Middle frontal gyrus (tissue), 1 donor: ENCODE measurements around the gene SLC2A5.
"Not testable (repeated sequence)": the region's sequence is repeated elsewhere in the genome, so short reads cannot be mapped to it uniquely, and the experiment has no call there.

Source experiments
- DNase-seq: peaks from one replicate; pipeline ENCODE4 v3.0.0-alpha.2; 2015; ENCODE audit warnings: low spot score; ENCODE audit errors: extremely low spot score

Gene SLC2A5

DNA sequence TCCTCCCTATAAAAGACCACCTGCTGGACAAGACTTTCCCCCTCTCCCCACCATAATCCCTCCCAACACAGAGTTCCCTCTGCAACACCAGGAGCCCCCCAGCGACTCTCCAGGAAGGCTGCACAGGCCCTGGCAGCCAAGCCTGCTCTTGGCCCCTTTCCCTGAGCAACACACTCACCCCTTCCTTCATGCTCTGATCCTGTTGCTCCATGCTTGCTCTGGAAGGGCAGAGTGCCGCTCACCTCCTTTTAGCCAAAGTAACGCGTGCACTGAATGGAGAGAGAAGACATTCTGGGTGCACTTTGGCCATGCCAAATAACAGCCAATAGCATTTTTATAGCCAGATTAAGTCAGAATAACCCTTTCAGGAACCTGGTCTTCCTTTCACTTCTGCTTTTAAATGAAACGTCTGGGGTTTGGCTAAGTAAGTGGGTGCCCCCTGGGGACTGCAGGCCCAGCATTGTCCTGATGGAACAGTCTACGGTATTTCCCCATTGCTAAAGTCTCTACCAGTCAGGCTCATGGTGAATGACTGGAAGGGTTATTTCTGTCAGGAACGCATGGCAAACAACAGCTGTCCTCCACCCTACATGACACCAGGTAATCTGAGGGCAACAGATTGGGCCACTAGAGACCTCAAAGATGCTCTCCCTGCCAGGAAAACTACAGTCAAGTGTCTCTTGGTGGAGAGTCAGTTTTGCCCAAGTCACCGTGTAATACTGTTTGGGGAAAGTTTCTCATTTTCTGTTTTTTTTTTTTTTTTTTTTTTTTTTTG lies at the start of gene SLC2A5:
Gene SLC2A5, minus strand, starts transcription at position 310 of the 775 bp plus-strand sequence. Its CDS starts 99 bp downstream, at position 211.
- DNase-seq = no peak

DNA sequence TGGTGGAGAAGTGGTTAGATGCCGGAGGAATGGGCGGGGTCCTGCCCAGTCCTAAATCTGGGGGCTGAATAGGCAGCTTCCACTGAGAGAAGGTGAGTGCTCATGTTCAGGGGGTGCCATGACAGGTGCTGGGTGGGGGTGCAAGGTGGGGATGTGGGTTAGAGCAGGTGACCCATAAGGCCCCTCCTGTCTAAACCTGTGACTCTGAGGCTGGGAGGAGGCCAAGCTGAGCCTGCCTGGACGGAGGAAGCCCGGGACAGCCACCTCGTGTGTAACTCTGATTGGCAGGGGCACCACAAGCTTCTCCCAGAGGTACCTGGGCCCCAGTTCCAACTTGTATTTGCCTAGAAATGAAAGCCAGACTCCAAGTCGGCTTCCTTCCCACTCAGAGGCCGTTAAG lies 48.8 kb upstream of the SLC2A5 start:
- DNase-seq = no peak

DNA sequence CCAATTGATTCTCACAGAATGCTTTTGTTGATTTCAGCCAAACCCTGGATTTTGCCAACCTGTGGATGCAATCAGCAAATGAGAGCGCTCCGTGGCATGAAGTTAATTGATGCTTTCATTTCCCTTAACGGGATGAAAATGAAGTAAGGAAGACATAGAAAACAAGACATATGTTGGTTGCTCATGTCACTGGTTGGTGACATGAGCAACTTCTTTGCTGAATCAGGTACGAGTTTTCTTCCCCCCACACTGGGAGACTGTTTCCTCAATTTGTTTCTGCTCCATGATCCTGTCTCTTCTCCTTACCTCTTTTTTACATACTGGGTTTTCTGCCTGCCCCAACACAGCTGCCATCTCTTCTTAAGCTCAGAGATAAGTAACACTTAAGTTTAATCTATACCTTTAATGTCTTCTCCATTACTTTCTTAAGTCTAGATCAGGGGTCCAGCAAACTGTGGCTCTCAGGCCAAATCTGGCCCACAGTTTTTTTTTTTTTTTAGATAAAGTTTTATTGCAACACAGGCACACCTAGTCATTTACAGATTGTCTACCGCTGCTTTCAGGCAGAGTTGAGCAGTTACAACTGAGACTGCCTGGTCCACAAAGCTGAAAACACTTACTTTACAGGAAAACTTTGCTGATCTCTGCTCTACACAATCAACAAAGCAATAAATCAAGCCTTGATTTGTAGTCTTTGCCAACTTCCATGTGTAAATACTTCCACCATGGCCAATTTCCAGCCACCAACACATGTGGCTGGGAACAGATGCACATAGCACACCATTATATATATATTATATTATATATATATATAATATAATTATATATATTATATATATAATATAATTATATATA lies 46.1 kb upstream of the SLC2A5 start:
- DNase-seq = no peak

- DNase-seq = no peak
These were observed 43.8 kb upstream of the SLC2A5 start for GRCh38 chr1:9112961-9113880.

GRCh38 chr1:9111957-9112356 lies 42.5 kb upstream of the SLC2A5 start:
- DNase-seq = no peak

DNA sequence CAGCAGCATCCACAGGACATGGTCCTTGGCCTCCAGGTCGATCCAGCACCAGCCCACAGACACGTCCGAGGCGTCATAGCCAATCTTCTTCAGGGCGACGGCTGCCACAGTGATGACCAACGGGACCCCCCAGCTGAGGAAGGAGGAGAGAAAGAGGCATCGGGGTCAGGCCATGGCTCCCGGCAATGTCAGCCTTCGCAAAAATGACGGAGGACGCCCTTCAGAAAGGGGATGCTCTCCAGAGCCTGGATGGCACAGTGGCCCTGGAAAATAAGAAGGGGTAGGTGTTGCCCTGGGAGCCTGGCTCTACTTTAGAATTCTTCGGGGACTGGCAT lies 41.9 kb upstream of the SLC2A5 start:
- no peak for DNase-seq

DNA sequence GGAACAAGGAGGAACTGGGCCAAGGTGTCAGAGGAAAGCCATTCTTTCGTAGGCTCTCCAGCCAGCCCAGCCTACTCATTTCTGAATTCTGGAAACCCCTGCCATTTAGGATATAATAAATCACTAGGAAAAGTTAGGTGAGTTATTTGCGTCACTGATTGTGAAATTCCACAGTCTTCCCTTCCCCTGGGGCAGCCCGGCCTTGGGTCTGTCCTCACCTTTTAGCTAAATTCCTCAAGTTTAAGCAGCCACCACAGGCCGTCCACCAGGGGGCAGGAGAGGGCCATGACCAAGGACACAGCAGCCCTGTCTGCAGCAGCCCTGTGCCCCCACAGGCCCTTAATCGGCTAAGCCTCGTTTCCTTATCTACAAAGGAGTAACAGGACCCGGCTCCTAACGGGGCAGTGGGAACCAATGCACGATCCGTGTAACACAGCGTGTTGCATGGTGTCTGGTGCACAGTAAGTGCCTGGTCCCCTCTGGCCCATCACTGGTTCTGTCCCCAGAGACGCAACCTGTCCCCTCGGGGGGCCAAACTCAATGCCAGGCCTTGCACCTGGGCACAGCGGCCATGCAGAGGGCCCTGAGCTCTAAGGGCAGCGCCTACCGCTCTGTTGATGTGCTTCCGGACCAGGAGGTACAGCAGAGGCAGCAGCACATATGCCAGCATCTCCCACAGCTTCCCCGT lies 41.4 kb upstream of the SLC2A5 start:
- peak; percentile 66 for DNase-seq

DNA sequence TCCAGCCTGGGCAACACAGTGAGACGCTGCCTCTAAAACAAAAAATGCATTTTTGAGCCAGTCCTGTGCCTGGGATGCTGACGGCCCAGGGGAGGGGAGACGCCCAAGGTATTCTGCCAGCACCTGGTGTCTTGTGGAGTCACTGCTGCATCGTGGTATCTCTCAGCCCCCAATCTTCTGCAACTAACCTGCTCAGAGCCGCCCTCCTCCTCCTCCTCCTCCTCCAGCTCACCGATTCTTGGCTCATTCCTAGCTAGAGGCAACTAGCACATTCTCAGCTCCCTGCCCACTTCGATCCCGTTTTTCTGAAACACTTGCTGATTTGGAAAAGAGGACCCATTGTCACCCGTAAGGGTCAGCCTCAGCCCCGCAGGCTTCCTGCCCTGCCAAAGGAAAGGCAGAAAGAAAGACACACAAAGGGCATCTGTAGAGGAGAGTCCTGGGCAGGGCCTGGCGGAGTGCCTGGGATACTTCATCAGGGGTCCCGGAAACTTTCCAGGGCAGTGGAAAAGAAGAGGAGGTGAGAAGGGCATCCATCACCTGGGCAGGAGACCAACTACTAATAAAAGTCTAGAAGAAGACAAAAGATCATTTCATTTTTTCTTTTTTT lies 38.7 kb upstream of the SLC2A5 start:
- DNase-seq = no peak

- no peak for DNase-seq
These were observed 37.7 kb upstream of the SLC2A5 start for GRCh38 chr1:9107136-9107535.

DNA sequence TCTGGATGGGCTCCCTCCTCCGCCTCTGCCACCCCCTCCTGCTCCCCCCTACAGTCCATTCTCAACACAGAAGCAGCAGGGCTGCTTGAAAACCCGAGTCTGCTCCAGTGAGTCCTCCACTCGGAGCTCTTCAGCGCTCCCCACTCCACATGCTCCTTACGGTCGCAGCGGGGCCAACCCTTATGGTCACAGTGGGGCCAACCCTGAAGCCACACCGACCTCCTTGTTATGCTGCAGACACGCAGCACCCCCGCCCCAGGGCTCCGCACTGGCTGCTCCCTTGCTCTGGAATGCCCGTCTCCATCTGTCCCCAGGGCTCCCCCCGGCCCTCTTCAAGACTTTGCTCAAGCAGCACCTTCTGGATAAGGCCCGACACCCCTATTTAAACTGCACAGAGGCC lies 36.9 kb upstream of the SLC2A5 start:
- DNase-seq = no peak

GRCh38 chr1:9105336-9105867 lies 36.0 kb upstream of the SLC2A5 start:
- no peak for DNase-seq

GRCh38 chr1:9101510-9102146 lies 32.2 kb upstream of the SLC2A5 start:
- no peak for DNase-seq

GRCh38 chr1:9100471-9101043 lies 31.1 kb upstream of the SLC2A5 start:
- DNase-seq = no peak

GRCh38 chr1:9099555-9099954 lies 30.1 kb upstream of the SLC2A5 start:
- DNase-seq = no peak

- DNase-seq = no peak
These were observed 28.7 kb upstream of the SLC2A5 start for GRCh38 chr1:9097947-9098705.

GRCh38 chr1:9095818-9096217 lies 26.4 kb upstream of the SLC2A5 start:
- DNase-seq = no peak

DNA sequence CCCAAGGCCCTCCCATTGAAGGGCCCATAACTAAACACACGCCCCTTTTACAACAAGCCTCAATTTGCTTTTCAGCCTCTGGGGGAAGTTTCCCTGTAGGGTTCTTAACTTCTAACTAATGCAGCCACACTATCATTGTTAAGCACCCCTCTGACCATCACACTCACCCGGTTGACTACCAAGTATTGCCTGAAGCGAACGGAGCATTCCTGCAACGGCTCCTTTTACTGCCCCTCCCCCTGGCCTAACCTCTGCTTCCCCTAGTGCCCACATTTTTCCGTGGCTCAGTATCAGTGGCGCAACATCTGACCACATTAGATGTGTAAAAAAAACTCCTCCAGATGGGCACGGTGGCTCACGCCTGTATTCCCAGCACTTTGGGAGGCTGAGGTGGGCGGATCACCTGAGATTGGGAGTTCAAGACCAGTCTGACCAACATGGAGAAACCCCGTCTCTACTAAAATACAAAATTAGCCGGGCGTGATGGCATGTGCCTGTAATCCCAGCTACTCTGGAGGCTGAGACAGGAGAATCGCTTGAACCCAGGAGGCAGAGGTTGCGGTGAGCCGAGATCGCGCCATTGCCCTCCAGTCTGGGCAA lies 24.7 kb upstream of the SLC2A5 start:
- DNase-seq = not testable (repeated sequence)

DNA sequence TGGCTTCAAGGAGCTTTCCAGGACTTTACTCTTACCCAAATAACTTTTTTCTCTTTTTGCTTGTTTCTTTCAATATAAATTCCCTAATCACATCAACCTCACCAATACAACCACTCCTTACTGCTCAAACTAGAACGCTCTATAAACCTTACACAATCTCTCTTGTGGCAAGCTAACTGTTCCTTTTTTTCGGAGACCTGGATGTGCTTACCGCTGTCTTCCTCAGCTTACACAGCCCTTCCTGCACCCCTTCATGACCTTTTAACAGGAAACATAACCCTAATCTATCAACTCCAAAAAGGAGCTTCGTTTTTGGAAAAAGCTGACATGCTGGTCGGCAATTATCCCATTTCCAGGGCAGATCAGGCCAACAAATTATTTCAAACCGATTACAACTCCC lies 24.1 kb upstream of the SLC2A5 start:
- no peak for DNase-seq
